MV-4-11 (cell line): ENCODE data around the gene PARN.
"Not testable (repeated sequence)": the region's sequence is repeated elsewhere in the genome, so short reads cannot be mapped to it uniquely, and the experiment has no call there.

Experiments used
- DNase-seq: peaks from one replicate; lab custom pipeline; 2025; lab: John Stamatoyannopoulos, UW

PARN gene

DNA sequence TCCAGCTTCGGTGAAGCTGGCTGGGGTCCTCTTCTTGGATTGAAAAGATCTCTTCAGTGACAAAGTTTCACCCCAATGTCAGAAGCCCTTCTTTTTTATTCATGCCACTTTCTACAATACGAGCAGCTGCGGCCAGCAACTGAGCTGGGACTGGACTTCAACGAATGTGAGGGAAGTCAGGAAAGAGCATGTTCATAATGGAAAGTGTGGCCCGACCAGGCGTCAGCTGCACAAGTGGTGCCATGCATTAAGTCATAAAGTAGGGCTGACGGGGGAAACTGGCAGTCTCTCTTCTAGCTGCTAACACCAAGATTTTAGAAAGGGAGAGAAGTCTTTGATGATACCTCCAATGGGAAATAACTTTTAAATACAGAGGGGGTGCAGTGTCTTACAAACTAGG is 192.6 kb downstream of the PARN start:
- no peak for DNase-seq

DNA sequence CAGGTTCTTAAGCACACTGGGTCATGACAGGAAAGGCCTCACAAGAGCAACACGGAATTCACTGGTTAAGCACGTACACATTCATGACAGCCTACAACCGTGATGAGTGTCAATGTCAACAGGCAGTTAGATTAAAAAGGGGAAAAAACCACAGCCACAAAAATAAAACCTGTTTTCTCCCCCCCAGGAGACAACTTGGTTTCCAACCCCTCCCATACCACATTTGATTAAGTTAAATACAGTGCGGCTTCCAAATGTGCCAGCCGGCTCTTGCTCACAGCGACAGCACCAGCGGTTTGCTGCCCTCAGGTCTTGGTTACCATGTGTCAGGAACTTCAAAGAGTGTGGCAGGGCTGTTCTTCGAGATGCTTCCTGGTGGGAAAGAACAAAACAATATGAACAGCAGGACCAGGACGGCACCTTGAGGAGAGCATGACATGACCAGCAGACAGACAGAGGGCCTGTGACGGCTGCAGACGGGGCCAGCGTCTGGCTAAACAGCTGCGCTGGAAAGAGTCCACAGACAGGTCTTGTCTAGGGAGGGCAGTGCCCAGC is 193.6 kb downstream of the PARN start:
- no peak for DNase-seq

DNA sequence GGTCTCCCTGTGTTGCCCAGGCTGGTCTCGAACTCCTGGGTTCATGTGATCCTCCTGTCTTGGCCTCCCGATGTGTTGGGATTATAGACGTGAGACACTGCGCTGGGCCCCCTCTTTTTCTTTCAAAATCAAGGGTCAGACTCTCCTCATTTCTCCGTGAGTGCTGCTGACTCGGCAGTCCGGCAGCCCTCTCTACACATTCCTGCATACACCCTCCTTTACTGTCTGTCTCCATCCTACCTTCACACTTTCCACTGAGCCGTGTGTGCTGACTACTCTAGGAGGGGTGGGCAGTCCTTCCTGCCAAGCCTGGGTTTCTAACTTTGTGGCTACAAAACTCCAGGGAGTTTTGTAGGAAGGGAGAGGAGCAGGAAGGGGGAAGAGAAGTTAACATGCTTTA is 195.2 kb downstream of the PARN start:
- no peak for DNase-seq

DNA sequence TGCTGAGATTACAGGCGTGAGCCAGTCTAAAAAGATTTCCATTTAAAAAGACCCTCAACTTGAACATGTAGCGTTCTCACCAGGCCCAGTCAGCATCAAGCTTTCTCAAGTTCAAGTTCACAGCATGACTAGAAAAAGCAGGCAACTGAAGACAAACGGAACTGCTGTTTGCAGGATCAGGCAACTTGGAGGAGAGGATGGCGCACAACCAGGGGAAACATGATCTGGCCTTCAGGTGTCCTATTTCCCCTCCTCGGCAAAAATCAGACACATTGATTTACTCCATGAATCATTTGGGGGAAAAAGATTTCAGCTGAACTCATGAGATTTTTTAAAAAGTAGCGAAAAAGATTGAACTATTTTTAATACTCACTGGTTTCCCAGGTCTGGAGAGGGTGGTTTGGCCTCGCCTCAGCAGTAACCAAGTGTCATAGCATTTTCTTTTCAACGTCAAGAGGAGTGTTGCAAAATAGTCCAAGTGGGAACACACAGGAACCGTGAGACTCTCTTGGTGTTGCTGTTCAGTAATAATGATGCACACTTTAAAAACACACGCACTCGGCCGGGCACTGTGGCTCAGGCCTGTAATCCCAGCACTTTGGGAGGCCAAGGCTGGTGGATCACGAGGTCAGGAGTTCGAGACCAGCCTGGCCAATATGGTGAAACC is 201.0 kb downstream of the PARN start:
- not testable (repeated sequence) for DNase-seq

DNA sequence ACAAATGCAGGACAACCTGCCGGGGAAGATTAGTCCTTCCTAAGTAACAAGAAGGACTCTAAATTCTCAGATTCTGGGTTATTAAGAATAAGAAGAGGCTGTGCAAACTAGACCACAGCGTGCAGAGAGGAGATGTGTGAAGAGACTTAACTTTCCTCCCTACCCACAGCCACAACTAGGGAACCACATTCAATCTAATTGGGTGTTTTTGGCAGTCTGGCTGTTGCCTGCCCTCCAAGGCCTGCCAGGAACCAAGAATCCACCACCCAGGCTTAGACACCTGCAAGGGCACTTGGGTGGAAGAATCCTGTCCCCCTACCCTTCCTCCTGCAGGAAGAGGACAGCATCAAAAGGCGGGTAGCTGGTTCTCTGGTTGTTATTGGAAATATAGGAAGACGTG is 202.0 kb downstream of the PARN start:
- no peak for DNase-seq

DNA sequence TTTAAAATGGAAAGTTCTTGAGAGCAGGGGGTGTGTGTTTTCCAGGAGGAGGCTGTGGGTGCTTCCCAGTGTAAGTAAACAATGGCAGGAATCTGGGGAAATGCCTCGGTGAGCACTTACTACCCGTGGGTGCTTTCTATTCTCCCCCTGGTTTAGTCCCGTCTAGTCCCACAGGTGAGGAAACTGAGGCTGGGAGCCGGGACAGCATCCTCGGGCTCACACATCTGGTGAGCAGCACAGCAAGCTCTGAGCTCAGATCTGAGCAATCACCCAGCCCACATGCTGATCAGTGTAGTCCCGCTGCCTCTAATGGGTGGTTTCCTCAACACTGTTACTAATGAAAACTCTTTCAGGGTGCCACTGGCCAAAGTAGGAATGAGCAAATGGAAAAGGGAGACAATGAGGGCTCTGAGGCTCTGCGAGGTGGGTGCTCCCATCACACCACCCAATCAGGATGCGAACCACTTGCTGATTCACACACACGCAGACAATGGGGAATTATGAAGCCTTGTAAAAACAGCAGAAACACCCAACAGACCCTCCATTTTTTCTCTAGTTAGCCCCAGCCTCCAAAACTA is 202.6 kb downstream of the PARN start:
- DNase-seq = no peak

DNA sequence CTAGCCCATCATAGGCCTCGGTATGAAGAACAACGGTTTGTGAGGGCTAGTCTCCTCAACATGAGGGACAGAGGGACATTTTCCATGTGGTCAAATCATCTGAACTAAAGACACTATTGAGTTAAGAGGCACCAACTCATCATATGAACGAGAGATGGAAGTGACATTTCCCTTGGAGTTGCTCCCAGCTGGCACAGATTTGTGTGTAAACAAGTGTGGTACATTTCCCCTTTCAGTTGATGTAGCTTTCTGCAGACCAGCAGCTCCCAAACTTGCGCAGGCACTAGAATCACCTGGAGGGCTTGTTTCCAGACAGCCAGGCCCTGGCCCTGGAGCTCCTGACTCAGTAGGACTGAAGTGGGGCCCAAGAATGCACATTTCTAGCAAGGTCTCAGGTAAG is 205.5 kb downstream of the PARN start:
- DNase-seq = no peak

DNA sequence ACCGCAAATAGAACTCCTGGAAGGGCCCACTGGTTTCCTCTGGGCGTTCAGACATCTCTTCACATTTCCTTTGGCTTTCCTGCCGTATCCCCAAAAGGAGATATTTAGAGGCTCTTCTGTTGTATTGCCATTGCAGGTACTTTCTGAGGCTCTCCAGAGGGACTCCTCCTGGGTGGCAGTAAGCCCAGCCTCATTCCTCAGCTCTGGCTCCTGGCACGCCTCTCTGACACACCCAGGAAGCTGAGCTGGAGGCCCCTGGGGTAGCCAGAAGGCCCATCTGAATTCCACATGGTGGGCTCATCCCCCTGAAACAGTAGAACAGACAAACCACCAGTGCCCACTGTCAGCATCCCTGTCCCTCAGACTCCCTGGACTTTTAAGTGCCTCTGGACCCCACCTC is 206.7 kb downstream of the PARN start:
- DNase-seq = no peak

DNA sequence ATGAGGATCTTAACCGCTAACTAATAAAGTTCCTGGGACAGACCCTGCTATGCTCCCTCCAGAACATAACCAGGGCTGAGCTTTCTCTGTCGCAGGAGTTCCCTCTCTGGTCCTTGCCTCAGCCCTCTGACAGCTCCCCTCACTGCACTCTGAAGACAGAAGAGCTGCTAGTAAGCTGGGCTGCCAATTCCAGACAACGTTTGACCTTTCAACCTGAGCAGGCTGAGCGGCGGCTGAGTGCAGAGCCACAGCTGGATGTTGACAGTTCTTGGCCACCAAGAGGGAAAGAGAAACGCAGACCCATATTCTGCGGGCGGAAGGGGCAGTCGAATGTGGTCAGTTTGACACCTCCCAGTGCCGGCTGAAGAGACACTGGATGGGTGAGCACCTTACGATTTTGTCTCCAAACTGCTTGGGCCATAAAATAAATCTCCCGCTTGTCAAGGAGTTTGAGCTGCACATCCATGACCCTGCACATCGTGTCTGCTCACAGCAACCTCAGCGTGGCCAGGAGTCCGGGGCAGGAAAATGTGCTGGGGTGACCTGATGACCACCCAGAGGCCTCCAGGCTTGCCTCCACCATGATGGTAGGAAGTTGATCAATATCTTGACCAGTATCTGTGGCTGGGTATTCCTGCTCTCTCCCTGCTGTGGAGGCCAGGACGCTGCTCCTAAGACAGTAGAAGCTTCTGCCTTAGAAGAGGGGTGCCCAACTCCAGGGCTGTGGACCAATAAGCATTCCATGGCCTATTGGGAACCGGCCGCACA is 209.2 kb downstream of the PARN start:
- peak; percentile 6 for DNase-seq

DNA sequence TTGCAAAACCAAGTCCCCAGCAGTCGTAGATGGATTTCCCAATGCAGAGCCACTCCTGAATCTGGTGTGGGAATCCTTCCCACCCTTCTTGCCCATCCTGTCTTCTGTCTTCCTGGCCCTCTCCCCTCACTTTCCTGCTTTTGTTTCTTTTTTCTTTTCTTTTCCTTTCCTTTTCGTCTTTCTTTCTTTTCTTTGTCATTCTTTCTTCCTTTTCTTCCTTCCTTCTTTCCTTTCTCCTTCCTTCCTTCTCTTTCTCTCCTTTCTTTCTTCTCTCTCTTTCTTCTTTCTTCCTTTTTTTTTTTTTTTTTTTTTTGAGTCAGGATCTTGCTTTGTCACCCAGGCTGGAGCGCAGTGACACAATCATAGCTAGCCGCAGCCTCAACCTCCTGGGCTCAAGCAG is 209.8 kb downstream of the PARN start:
- not testable (repeated sequence) for DNase-seq

DNA sequence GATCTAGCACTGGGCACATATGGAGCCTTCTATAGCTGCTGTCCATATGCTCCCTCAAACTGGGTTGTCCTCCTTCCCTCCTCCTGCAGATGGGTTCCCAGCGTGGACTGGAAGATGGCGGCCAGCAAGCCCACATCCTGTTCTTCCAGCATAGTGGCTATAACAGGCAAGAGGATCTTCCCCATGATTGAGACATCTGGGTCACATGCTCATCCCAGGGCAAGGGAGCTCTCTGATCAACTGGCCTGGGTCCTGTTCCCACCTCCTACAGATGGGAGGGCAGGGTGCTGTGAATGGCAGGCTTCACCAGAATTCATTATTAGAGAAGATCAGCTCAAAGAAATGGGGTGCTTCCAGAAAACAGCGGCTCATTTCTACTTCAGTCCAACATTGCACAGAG is 210.2 kb downstream of the PARN start:
- DNase-seq = peak; percentile 24

DNA sequence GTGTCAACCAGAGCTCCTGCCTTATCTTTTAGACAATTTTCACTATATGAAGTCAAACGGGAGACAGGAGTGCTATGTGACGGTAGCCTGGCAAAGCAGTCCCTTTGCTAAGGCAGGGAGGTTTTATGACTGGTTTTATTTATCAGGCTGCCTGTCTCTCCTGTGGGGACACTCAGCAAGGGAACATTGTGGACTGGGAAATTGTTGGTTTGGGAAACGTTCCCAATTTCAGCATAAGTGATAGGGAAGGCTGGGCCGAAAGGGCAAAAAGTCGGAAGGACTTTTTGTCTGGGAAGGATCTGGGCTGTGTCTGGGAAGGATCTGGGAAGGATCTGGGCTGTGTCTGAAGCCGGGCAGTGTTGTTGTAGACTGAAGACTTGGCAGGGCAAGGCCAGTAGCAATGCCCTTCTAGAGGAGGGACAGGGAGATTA is 211.2 kb downstream of the PARN start:
- DNase-seq = no peak

DNA sequence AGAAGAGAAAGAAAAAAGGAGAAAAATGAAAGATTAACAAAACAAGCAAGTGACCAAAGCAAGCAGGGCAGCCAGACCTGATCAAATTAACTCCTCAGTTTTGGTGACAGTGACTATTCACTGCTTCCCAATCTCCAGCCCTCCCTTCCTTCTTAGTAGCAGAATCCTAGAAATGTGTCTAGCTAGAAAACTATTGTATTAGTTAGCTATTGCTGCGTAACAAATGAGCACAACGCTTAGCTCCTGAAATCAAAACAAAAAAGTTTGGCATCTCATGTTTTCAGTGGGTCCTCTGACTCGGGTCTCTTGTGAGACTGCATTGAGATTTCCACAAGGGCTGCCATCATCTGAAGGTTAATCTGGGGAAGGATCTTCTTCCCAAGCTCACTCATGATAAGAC is 213.9 kb downstream of the PARN start:
- DNase-seq = no peak

DNA sequence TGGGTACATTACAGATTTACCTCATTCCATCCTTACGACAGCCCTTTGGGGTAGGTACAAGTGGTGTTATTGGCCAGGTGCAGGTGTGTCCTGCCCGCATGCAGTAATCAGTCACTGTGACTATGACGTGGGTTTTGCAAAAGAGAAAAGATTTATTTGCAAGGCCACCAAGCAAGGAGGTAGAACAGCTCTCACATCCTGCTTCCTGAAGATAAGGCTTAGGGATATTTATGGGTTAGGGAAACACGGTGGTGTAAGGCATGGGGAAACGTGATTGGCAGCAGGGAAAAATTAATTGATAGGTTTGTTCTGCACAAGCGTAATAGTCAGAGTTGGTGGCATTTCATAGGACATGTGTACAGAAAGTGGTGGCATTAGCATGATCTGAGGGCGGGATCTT is 214.8 kb downstream of the PARN start:
- no peak for DNase-seq

DNA sequence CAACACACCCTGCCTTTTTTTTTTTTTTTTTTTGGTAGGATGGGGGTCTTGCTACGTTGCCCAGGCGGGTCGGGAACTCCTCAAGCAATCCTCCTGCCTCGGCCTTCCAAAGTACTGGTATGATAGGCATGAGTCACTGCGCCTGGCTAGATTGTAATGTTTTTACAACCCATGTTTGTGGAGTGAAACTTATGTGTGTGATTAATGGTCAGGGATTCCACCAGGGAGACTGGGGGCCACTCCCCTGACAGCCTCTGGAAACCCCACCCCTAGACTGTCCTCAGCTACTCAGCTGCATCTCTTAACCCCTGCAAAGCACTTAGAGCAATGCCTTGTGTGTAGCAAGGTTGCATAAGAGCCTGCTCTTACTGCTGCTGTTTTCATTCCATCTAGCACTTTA is 220.5 kb downstream of the PARN start:
- no peak for DNase-seq

DNA sequence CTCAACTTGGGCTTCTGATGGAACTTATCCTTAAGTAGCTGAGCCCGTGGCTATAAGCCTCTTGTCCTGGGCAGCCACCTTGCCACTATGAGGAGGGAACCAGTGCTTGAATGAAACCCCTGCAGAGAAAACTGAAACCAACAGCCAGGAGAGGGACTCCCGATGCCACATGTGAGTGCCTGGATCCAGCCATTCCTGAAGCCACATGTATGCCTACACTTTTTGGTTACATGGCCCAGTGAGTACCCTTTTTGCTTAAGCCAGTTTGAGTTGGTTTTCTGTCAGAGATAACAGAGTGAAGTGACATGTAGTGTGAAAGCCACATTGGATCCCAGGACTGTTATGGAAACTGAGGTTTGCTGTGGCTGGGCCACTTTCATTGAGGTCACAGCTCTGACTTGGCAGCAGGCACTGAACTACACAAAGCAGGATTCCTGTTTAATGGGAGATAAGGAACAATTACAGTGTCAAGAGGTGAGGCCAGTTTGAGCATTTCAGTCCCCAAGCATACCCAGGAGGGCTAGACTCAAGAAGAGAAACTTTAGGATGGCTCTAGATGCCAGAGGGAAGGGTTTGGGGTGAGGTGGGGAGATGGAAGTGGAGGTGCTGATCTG is 222.2 kb downstream of the PARN start:
- DNase-seq = no peak

DNA sequence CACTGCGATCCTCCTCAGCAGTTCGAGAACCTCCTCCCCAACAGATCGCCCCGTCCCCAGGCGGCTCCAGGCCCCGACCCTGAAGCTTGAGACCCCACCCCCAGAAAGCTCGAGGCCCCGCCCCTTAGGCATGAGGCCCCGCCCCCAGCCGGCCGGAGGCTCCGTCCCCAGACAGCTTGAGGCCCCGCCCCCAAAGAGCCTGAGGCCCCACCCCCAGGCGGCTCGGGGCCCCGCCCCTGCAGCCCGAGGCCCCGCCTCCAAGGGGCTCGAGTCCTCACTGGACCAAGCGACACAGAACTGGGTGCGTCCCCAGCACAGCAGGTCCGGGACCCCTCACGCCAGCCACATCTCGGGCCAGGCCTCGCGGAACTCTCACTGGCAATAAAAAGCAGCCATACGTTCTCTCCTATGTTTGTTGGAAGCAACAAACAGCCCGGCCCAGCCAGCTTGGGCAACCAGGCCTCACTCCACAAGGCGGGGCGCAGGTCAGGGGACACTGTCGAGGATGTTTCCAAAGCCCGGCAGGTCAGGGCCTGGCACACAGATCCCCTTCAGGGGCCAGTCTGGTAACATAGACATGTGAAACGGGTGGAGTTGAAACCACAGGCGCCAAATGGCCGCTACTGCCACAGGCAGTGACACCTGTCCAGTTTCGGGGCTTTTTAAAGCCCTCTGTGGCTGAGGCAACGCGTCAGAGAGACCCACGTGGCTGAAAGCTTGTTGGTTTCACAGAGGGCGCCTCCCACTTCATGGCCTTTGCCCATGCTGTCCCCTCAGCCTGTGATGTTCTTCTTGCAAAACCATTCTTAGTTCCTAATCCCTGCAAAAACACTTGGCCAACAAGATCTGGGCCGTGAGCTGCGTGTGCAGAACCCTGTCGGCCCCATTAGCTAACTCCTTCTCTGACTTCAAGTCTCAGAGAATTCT is 224.2 kb downstream of the PARN start:
- peak; percentile 76 for DNase-seq

DNA sequence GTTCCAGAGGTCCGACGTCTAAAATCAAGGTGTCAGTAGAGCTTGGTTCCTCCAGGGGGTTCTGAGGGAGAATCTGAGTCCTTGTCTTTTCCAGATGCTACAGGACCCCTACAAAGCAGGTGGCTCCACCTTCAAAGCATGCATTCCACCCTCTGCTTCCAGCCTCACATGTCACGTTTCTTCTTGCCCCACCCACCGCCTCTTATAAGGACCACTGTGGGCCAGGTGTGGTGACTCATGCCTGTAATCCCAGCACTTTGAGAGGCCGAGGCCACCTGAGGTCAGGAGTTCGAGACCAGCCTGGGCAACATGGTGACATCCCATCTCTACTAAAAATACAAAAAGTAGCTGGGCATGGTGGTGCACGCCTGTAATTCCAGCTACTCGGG is 227.1 kb downstream of the PARN start:
- not testable (repeated sequence) for DNase-seq

DNA sequence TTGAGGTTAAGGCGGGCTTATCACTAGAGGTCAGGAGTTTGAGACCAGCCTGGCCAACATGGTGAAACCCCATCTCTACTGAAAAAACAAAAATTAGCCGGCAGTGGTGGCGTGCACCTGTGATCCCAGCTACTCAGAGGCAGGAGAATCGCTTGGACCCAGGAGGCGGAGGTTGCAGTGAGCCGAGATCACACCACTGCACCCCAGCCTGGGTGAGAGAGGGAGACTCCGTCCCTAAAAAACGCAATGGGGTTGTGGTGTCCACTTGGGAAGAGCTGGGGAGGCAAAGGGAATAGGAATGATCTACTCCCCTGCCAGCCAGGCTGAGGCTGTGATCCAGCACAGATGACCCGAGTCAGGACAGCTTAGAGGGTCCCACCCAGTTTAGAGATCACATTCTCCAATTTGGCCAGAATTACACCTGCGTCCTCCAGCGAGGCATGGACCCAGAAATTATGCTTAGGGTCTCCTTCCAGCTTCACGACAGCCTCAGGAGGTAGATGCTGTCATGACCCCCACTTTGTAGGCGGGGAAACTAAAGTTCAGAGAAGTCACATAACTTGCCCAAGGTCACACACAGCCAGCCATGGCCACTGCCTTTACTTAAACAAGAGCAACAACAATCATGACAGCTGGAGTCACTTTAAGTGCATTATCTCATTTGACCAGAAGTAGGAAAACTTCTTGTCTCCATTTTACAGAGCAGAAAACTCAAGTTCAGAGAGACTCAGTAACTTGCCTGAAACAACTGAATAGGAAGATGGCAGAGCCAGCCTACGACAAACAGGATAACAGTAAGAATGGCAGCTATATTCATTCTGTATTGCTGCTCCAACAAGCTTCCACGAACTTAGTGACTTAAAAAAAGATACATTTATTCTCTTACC is 227.7 kb downstream of the PARN start:
- not testable (repeated sequence) for DNase-seq

DNA sequence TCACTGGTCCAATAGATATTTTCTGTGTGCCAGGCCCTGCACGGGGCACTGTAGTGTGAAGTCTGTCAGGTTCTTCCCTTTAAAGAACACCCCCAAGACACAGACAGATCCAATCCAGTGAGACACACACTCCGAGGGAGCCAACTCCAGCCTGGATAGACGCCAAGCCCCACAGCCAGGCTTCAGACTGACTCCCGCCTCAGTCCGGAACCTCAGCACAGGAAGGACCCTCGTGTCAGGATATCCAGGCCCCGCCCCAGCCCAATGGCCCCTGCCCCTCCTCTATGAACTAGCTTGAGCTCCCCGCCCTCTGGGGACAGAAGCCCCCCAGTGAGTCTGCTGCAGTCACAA is 228.4 kb downstream of the PARN start:
- DNase-seq = not testable (repeated sequence)
